Loucy (cell line): ENCODE measurements around the gene ROBO1.

Experiments
- H2AFZ ChIP-seq: fragments of 200-600 bp; sonication (generic); 2 replicates; pipeline ENCODE4 v1.6.0; 2016; ENCODE audit warnings: antibody characterized with exemption, mild to moderate bottlenecking, low read length, moderate library complexity
- H3F3A ChIP-seq: fragments of 200-600 bp; 2 replicates; pipeline ENCODE4 v1.6.0; 2016; ENCODE audit warnings: antibody characterized with exemption, low read depth, mild to moderate bottlenecking
- H3K27me3 ChIP-seq: fragments of 200-600 bp; sonication (generic); 2 replicates; pipeline ENCODE4 v1.6.1; 2014; ENCODE audit warnings: low read length, mild to moderate bottlenecking; ENCODE audit not compliant: insufficient read depth, poor library complexity, severe bottlenecking
- H3K36me3 ChIP-seq: fragments of 200-600 bp; sonication (generic); 2 replicates; pipeline ENCODE4 v1.6.1; 2016; ENCODE audit warnings: low read length; ENCODE audit not compliant: insufficient read depth
- H3K4me1 ChIP-seq: fragments of 200-600 bp; sonication (generic); 2 replicates; pipeline ENCODE4 v1.5.1; 2014; ENCODE audit warnings: low read length, mild to moderate bottlenecking; ENCODE audit not compliant: insufficient read depth, poor library complexity, severe bottlenecking
- H3K4me2 ChIP-seq: fragments of 200-600 bp; sonication (generic); 2 replicates; pipeline ENCODE4 v1.6.0; 2014; ENCODE audit warnings: antibody characterized with exemption, low read length, low read depth, mild to moderate bottlenecking; ENCODE audit not compliant: poor library complexity, severe bottlenecking
- H3K4me3 ChIP-seq: fragments of 200-600 bp; sonication (generic); 2 replicates; pipeline ENCODE4 v1.5.1; 2014; ENCODE audit warnings: low read length, mild to moderate bottlenecking, mixed read lengths; ENCODE audit not compliant: poor library complexity, severe bottlenecking
- H3K79me2 ChIP-seq: fragments of 200-600 bp; sonication (generic); 2 replicates; pipeline ENCODE4 v1.6.1; 2014; ENCODE audit warnings: low read length; ENCODE audit not compliant: insufficient read depth
- H3K9ac ChIP-seq: fragments of 200-600 bp; sonication (generic); 2 replicates; pipeline ENCODE4 v1.6.0; 2014; ENCODE audit warnings: mild to moderate bottlenecking, low read depth, low read length, moderate library complexity; ENCODE audit not compliant: poor library complexity, severe bottlenecking
- H3K9me2 ChIP-seq: fragments of 200-600 bp; sonication (generic); replicated peaks from 2 replicates; pipeline ENCODE4 v1.6.1; 2016; ENCODE audit warnings: low read depth, low read length, mixed read lengths
- H3K9me3 ChIP-seq: fragments of 200-600 bp; sonication (generic); 2 replicates; pipeline ENCODE4 v1.6.1; 2014; ENCODE audit warnings: mild to moderate bottlenecking, antibody characterized with exemption, low read length, low read depth; ENCODE audit not compliant: insufficient read depth
- H4K20me1 ChIP-seq: fragments of 200-600 bp; sonication (generic); 2 replicates; pipeline ENCODE4 v1.6.0; 2014; ENCODE audit warnings: antibody characterized with exemption, low read length, mild to moderate bottlenecking; ENCODE audit not compliant: insufficient read depth, poor library complexity, severe bottlenecking
- CTCF ChIP-seq: fragments of 200-600 bp; sonication (generic); conservative IDR thresholded peaks from 2 replicates; pipeline ENCODE4 v1.5.1; 2014; ENCODE audit warnings: mild to moderate bottlenecking, antibody characterized with exemption, low read length
- EZH2phosphoT487 ChIP-seq: fragments of 200-600 bp; IDR thresholded peaks from 2 replicates; pipeline ENCODE4 v1.6.1; 2018; ENCODE audit warnings: antibody characterized with exemption, mild to moderate bottlenecking, moderate library complexity, borderline replicate concordance

Gene ROBO1

GRCh38 chr3:79418855-79419621, 348.8 kb downstream of the ROBO1 start:
- H2AFZ ChIP-seq = no peak overlapping the region
- H3K4me2 ChIP-seq = no peak overlapping the region
- H3K4me3 ChIP-seq = no peak overlapping the region
- no peaks in the 10 kb centered on the region for H3K79me2 ChIP-seq
- no peaks in the 10 kb centered on the region for H3K9me3 ChIP-seq
- H4K20me1 ChIP-seq = no peaks in the 10 kb centered on the region
- H3K9ac ChIP-seq = no peak overlapping the region
- no peaks in the 10 kb centered on the region for H3K36me3 ChIP-seq
- H3K27me3 ChIP-seq = no peaks in the 10 kb centered on the region
- H3K4me1 ChIP-seq = no peaks in the 10 kb centered on the region
- H3F3A ChIP-seq = no peaks in the 10 kb centered on the region
- H3K9me2 ChIP-seq = no peaks in the 10 kb centered on the region
- TF ChIP-seq EZH2phosphoT487 (no peak), CTCF (no peak)

- Histone ChIP-seq H3K27me3 (no peaks in the 10 kb centered on the region), H3K79me2 (no peaks in the 10 kb centered on the region), H3K9me2 (no peaks in the 10 kb centered on the region), H3K9me3 (no peaks in the 10 kb centered on the region), H3K9ac (no peak overlapping the region), H3K36me3 (no peaks in the 10 kb centered on the region), H4K20me1 (no peaks in the 10 kb centered on the region), H3K4me2 (no peak overlapping the region), H3K4me1 (no peaks in the 10 kb centered on the region), H2AFZ (no peak overlapping the region), H3K4me3 (no peak overlapping the region), H3F3A (no peaks in the 10 kb centered on the region)
- TF ChIP-seq CTCF = no peak
- TF ChIP-seq EZH2phosphoT487 = no peak
Measured at GRCh38 chr3:79415356-79415755, 352.4 kb downstream of the ROBO1 start.

GRCh38 chr3:79414806-79415205, 353.0 kb downstream of the ROBO1 start:
- H3K4me2 ChIP-seq = no peak overlapping the region
- H2AFZ ChIP-seq = no peak overlapping the region
- no peaks in the 10 kb centered on the region for H3K36me3 ChIP-seq
- no peaks in the 10 kb centered on the region for H3K9me2 ChIP-seq
- no peaks in the 10 kb centered on the region for H3K79me2 ChIP-seq
- no peaks in the 10 kb centered on the region for H3K4me1 ChIP-seq
- no peaks in the 10 kb centered on the region for H3K27me3 ChIP-seq
- no peak overlapping the region for H3K9ac ChIP-seq
- no peaks in the 10 kb centered on the region for H3K9me3 ChIP-seq
- no peak overlapping the region for H3K4me3 ChIP-seq
- H3F3A ChIP-seq = no peaks in the 10 kb centered on the region
- no peaks in the 10 kb centered on the region for H4K20me1 ChIP-seq
- TF ChIP-seq EZH2phosphoT487 (no peak), CTCF (no peak)
